ENCODE data around the gene USP22.

DNA sequence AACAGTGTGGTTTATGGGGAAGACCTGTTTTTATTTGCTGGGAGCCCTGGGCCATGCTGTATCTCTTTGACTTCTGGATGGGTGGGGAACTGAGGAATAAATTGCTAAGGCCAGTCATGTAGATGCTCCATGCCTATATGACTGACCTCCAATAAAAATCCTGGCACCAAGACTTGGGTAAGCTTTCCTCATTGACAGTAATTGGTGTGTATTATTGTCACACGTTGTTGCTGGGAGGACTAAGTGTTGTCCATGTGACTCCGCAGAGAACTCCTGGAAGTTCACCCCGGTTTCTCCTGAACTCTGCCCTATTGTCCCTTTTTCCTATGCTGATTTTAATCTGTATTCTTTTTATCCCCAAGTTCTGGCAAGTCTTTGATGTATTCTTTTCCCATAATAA, 33.4 kb upstream of the USP22 start:
- TF ChIP-seq CTCF (IDR thresholded peaks at IDR 0.05 in 8 of 11, conservative IDR thresholded peaks at IDR 0.05 in 3 of 11) (no peak), POLR2AphosphoS5 (IDR thresholded peaks at IDR 0.05) (no peak)

All from spleen (tissue), 7 donors.